ENCODE measurements around the gene KTI12. TPM values are rescaled to one million over a fixed set of nuclear protein-coding genes. Genes with fewer than 3 reads are reported as not detected.

The KTI12 gene
- total and polyA plus RNA-seq, 2 donors (not counting 3 experiments of a cell fraction or from before 2014, with no cell fraction given) = 10.0 to 12.7 TPM

- Histone ChIP-seq H3K4me1 (ENCODE audit: control insufficient read depth, extremely low read depth, insufficient read depth, low read length) (peaks cover 10% of the 10 kb centered on the region), H3K36me3 (ENCODE audit: control insufficient read depth in 2 of 2, extremely low read depth in 1 of 2, insufficient read depth in 2 of 2, low read length in 2 of 2) (peaks cover 2 to 3% of the 10 kb centered on the region in 2 experiments), H3K27ac (ENCODE audit: insufficient read depth, low read depth, low read length) (no peak overlapping the region), H3K9me3 (replicated peaks; ENCODE audit: control insufficient read depth, insufficient read depth, low read length) (no peaks in the 10 kb centered on the region), H3K4me2 (ENCODE audit: insufficient read depth, low read length) (no peak overlapping the region), H4K20me1 (replicated peaks; ENCODE audit: control insufficient read depth, extremely low read depth, insufficient read depth, low read length) (no peaks in the 10 kb centered on the region), H3K27me3 (ENCODE audit: control insufficient read depth in 2 of 2, insufficient read depth in 2 of 2, low read length in 2 of 2) (no peaks in the 10 kb centered on the region), H3K79me2 (ENCODE audit: control insufficient read depth, insufficient read depth, low read length) (peaks cover 8% of the 10 kb centered on the region), H3K4me3 (replicated peaks in 1 of 3; ENCODE audit: insufficient read depth in 1 of 3, low read depth in 1 of 3, low read length in 3 of 3) (no peak overlapping the region), H2AFZ (ENCODE audit: low read depth, low read length) (no peak overlapping the region), H3K9me1 (replicated peaks; ENCODE audit: control insufficient read depth, extremely low read depth, insufficient read depth, low read length) (no peaks in the 10 kb centered on the region), H3K9ac (replicated peaks; ENCODE audit: extremely low read depth, insufficient read depth, low read length) (no peak overlapping the region)
- TF ChIP-seq MAX (IDR thresholded peaks at IDR 0.05; ENCODE audit: insufficient read depth, insufficient read length) (no peak), EZH2 (IDR thresholded peaks at IDR 0.05; ENCODE audit: borderline replicate concordance, low read depth, low read length, severe bottlenecking) (no peak), POLR2AphosphoS5 (IDR thresholded peaks at IDR 0.05; ENCODE audit: insufficient read depth, low read depth, low read length) (no peak), CTCF (IDR thresholded peaks at IDR 0.05; ENCODE audit: extremely low read depth in 1 of 2, insufficient read depth in 1 of 2, low read depth in 1 of 2, low read length in 2 of 2) (no peak), POLR2A (IDR thresholded peaks at IDR 0.05; ENCODE audit: low read depth, low read length) (no peak), FOS (IDR thresholded peaks at IDR 0.05; ENCODE audit: borderline replicate concordance, insufficient read depth, low read length) (no peak), JUN (IDR thresholded peaks at IDR 0.05; ENCODE audit: borderline replicate concordance, insufficient read depth, insufficient read length, low read depth) (no peak), MYC (IDR thresholded peaks at IDR 0.05; ENCODE audit: low read depth, low read length) (no peak), GATA2 (IDR thresholded peaks at IDR 0.05; ENCODE audit: insufficient read depth, insufficient read length, low read depth, low read length) (no peak)
- CTCF ChIA-PET = interaction anchor here (0.7 kb wide), 1 partner anchor 312 kb away, joined by 3 read pairs; no protein-coding TSS in a partner anchor
- DNase-seq (ENCODE audit: low read depth, low spot score) (no peak), FAIRE-seq (no peak)
- no TSS peak for BruUV-seq (replicated peaks)
- dilution Hi-C loops (cut with MboI; ENCODE audit: extremely low pct_ligation_motif_present, low sequenced_read_pairs) (no loop called here), intact Hi-C loops (cut with micrococcal nuclease) (no loop called here)
- POLR2A ChIA-PET = no interaction called here
Measured at GRCh38 chr1:52037402-52037814, 3.8 kb upstream of the KTI12 start.
